ENCODE measurements around the gene IGF2R.

GRCh38 chr6:160007611-160008010, 38.7 kb downstream of the IGF2R start:
- TF ChIP-seq CTCF (IDR thresholded peaks at IDR 0.05) (no peak), EZH2 (IDR thresholded peaks at IDR 0.05; ENCODE audit: borderline replicate concordance, insufficient read depth, low read depth, low read length, poor library complexity, severe bottlenecking) (no peak)
